HUES64 (cell line): ENCODE measurements around the gene TAF1C.
"Not testable (repeated sequence)": the region's sequence is repeated elsewhere in the genome, so short reads cannot be mapped to it uniquely, and the experiment has no call there.

ENCODE experiments used
- H3K27ac ChIP-seq: 2 replicates; pipeline ENCODE4 v1.7.0; 2013; ENCODE audit warnings: low read depth, low read length, inconsistent platforms
- H3K27me3 ChIP-seq: 2 replicates; pipeline ENCODE4 v1.6.1; 2013; ENCODE audit warnings: mild to moderate bottlenecking, low read length; ENCODE audit not compliant: insufficient read depth
- H3K36me3 ChIP-seq: 2 replicates; pipeline ENCODE4 v1.6.1; 2013; ENCODE audit warnings: mild to moderate bottlenecking, low read length; ENCODE audit not compliant: insufficient read depth
- H3K4me1 ChIP-seq: 2 replicates; pipeline ENCODE4 v1.6.1; 2013; ENCODE audit warnings: mild to moderate bottlenecking, low read length, moderate library complexity; ENCODE audit not compliant: insufficient read depth
- H3K4me3 ChIP-seq: 2 replicates; pipeline ENCODE4 v1.5.1; 2013; ENCODE audit warnings: mild to moderate bottlenecking, low read length, moderate library complexity
- H3K9ac ChIP-seq: 2 replicates; pipeline ENCODE4 v1.6.1; 2013; ENCODE audit warnings: mild to moderate bottlenecking, low read depth, low read length
- H3K9me3 ChIP-seq: 2 replicates; pipeline ENCODE4 v1.6.1; 2013; ENCODE audit warnings: low read depth, low read length; ENCODE audit not compliant: insufficient read depth
- WGBS: fragments of 150-250, 120-280 bp; methylation state at CpG from one replicate; pipeline ENCODE4 v1.1.7; 2013; ENCODE audit warnings: missing lambda C conversion rate; 5-methylcytosine and 5-hydroxymethylcytosine counted together

The TAF1C gene

DNA sequence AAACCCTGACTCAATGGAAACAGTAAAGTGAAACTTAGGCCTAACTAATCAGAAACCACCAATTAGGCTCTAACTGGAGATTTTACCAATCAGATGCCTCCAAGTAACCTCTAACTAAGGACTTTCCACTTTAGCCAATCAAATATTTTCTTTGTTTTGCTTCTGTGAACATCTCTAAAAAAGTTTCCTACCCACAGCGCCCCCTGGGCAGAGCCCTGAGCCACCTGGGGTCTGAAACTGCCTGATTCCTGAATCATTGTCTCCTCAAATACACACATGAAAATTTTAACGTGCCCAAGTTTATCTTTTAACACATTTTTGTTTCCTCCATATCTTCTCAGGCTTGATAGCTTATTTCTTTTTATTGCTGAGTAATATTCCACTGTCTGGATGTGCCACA is 23.1 kb upstream of the TAF1C start:
- Histone ChIP-seq H3K27me3 (no peaks in the 10 kb centered on the region), H3K36me3 (no peaks in the 10 kb centered on the region), H3K9ac (no peak overlapping the region), H3K4me3 (no peak overlapping the region), H3K27ac (no peak overlapping the region), H3K9me3 (no peaks in the 10 kb centered on the region), H3K4me1 (no peaks in the 10 kb centered on the region; the same call in 1 of the 2 replicates)
- WGBS, result 78% methylated on average over 2 of the region's 2 CpGs

DNA sequence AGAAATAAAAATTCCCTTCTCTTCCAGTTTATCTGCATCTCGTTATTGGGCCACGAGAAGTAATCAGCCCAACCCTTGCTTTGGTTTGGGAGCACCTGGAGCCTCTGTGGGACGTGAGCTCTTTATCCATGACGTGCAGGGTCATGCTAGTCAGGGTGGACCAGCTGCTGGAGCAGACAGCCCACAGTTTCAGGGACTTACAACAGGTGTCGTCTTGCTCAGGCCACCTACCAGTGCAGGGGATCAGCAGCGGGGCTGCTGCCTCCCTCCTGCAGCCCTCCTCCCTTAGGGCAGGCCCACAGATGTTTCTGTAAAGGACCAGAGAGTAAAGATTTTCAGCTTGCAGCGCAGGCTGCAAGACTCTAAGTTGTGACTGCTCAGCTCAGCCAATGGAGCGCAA is 21.0 kb upstream of the TAF1C start:
- Histone ChIP-seq H3K4me3 (no peak overlapping the region), H3K27ac (no peak overlapping the region), H3K9ac (no peak overlapping the region), H3K4me1 (no peaks in the 10 kb centered on the region; the same call in 1 of the 2 replicates), H3K27me3 (no peaks in the 10 kb centered on the region), H3K9me3 (no peaks in the 10 kb centered on the region), H3K36me3 (no peaks in the 10 kb centered on the region)
- WGBS, result 74% methylated on average over 8 of the region's 8 CpGs

DNA sequence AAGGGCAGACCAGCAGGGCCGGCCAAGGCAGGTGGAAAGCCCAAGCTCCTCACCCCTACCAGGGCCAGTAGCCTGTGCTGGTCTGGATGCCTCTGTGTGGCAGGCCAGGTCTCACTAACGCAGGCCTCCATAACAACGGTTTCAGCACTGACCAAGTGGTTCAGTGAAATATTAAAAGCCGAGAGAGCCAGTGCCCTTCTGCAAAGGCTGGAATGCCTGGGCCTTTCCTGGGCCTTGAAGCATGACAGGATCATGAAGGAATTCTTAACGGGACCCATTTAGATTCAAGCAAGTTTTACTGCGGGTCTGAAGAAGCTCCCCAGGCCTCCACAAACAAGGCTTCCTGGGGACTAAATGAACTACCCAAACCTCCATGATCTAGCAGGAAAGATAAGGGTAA is 20.4 kb upstream of the TAF1C start:
- no peaks in the 10 kb centered on the region for H3K9me3 ChIP-seq
- no peaks in the 10 kb centered on the region; the same call in 1 of the 2 replicates for H3K4me1 ChIP-seq
- H3K36me3 ChIP-seq, result no peaks in the 10 kb centered on the region
- no peak overlapping the region for H3K27ac ChIP-seq
- 65% methylated on average over 6 of the region's 6 CpGs for WGBS
- no peak overlapping the region for H3K4me3 ChIP-seq
- H3K27me3 ChIP-seq, result no peaks in the 10 kb centered on the region
- no peak overlapping the region for H3K9ac ChIP-seq

DNA sequence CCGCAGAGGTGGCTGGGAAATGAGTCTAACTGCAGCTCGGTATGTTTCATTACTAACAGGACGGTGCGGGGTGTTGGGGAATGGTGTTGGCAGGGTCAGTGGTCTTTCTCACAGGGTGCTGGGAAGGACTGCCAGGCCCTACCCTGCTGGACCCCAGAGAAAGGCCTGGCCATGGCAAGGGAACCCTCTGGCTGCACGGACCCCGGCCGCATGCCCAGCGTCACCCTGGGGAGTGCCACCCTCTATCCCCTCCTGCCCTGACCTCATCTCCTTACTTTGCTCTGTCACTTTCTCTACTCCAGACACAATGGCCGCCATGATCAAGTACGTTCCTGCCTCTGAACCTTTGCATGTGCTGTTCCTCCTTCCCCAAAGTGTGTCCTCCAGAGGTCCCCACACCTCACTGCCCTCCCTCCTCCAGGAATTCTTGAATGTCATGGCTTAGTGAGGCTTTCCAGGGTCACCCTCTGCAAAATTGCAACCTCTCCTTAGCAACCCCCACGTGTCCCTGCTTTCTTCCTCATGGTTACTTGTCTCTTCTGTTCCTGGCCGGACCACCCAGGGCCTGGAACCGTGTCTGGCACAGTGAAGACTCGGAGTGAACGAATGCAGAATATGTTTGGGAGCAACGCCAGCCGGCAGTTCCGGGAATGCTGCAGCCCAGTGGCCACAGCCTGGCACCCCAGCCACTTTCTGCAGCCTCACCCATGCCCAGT is 19.3 kb upstream of the TAF1C start:
- no peaks in the 10 kb centered on the region for H3K36me3 ChIP-seq
- no peaks in the 10 kb centered on the region; the same call in 1 of the 2 replicates for H3K4me1 ChIP-seq
- H3K4me3 ChIP-seq, result no peak overlapping the region
- 94% methylated on average over 18 of the region's 18 CpGs for WGBS
- H3K27me3 ChIP-seq, result no peaks in the 10 kb centered on the region
- H3K9ac ChIP-seq, result no peak overlapping the region
- H3K9me3 ChIP-seq, result no peaks in the 10 kb centered on the region
- no peak overlapping the region for H3K27ac ChIP-seq

DNA sequence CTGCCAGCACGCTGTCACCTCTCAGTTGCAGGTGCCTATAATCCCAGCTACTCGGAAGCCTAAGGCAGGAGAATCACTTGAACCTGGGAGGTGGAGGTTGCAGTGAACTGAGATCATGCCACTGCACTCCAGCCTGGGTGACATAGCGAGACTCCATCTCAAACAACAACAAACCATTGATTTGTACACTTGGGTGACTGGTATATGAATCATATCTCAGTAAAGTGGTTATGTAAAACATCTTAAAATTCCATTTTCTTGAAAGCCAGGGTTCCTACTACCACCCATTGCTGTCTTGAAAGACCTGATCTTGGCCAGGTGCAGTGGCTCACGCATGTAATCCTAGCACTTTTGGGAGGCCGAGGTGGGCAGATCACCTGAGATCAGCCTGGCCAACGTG is 18.3 kb upstream of the TAF1C start:
- WGBS, result 96% methylated on average over 5 of the region's 6 CpGs
- not testable (repeated sequence) for H3K27me3 ChIP-seq, H3K4me3 ChIP-seq, H3K9ac ChIP-seq, H3K27ac ChIP-seq, H3K4me1 ChIP-seq, H3K36me3 ChIP-seq, H3K9me3 ChIP-seq

DNA sequence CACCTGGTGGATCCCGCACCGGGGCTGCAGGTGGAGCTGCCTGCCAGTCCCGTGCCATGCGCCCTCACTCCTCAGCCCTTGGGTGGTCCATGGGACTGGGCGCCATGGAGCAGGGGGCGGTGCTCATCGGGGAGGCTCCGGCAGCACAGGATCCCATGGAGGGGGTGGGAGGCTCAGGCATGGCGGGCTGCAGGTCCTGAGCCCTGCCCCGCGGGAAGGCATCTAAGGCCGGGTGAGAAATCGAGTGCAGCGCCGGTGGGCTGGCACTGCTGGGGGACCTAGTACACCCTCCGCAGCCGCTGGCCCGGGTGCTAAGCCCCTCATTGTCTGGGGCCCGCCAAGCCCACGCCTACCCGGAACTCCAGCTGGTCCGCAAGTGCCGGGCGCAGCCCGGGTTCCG is 17.7 kb upstream of the TAF1C start:
- not testable (repeated sequence) for H3K9me3 ChIP-seq, H3K4me3 ChIP-seq, H3K4me1 ChIP-seq, H3K9ac ChIP-seq, H3K27me3 ChIP-seq, H3K27ac ChIP-seq, H3K36me3 ChIP-seq
- WGBS, result 93% methylated on average over 26 of the region's 26 CpGs

DNA sequence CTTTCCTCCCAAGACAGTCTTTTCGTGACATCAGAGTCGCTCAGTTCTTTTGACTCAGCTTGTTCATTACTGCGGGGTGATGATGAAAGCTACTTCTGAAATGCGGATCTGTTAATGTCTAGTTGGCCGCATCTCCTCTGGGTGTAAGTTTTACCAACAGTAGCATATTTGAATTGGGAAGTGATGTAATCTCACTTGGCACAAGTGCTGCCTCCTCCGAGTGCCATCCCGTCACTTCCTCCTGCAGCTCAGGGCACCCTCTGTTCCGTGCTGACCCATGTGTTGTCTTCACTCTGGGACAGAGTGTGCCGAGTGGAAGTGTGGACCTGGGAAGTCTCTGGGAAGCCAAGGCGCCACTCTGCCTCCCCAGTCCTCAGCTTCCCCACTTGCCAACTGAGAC is 13.0 kb upstream of the TAF1C start:
- H3K9ac ChIP-seq, result no peak overlapping the region
- no peak overlapping the region for H3K27ac ChIP-seq
- no peaks in the 10 kb centered on the region for H3K4me1 ChIP-seq
- no peaks in the 10 kb centered on the region for H3K27me3 ChIP-seq
- 95% methylated on average over 10 of the region's 10 CpGs for WGBS
- no peaks in the 10 kb centered on the region for H3K36me3 ChIP-seq
- no peaks in the 10 kb centered on the region for H3K9me3 ChIP-seq
- H3K4me3 ChIP-seq, result no peak overlapping the region

DNA sequence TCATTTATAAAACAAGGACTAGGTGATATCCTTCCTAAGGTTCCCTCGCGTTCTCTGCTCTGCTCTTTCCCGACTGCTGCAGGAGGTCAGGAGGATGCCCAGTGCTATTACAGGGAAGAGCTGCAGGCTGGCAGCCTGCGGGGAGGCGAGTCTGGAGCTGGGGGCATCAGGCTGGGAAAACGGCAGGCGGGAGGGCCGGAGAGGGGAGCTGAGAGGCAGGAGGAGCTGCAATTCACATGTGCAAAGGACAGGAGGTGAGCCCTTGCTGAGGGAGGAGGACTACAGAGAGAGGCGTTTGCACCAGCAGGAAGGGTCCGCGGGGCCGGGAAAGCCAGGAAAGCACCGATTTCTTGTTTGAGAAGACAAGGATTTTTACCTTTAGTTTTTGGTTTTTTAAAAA is 12.2 kb upstream of the TAF1C start:
- no peaks in the 10 kb centered on the region for H3K9me3 ChIP-seq
- H3K9ac ChIP-seq, result no peak overlapping the region
- H3K4me1 ChIP-seq, result no peaks in the 10 kb centered on the region
- H3K4me3 ChIP-seq, result no peak overlapping the region
- no peaks in the 10 kb centered on the region for H3K36me3 ChIP-seq
- no peaks in the 10 kb centered on the region for H3K27me3 ChIP-seq
- H3K27ac ChIP-seq, result no peak overlapping the region
- WGBS, result 48% methylated on average over 13 of the region's 13 CpGs

DNA sequence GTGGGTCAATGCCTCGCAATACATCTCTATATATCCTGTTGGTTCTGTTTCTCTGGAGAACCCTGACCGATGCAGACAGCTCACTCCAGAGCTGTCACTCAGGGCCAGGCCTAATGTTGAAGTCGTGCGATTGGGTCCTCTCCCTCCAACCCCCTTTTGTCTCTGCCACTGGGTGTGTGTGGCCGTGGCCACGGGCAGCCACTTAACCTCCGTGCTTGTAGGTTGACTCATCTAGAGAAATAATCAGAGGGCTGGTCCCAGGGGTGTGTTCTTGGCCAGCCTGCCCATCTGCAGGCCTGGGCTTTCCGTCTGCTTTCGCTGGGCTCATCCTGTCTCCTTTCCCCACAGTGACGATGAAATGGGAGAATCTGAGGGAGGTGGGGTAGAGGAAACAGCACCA is 11.5 kb upstream of the TAF1C start:
- Histone ChIP-seq H3K27me3 (no peaks in the 10 kb centered on the region), H3K36me3 (no peaks in the 10 kb centered on the region), H3K27ac (no peak overlapping the region), H3K9ac (no peak overlapping the region), H3K4me1 (no peaks in the 10 kb centered on the region), H3K9me3 (no peaks in the 10 kb centered on the region), H3K4me3 (no peak overlapping the region)
- WGBS, result 86% methylated on average over 10 of the region's 10 CpGs

DNA sequence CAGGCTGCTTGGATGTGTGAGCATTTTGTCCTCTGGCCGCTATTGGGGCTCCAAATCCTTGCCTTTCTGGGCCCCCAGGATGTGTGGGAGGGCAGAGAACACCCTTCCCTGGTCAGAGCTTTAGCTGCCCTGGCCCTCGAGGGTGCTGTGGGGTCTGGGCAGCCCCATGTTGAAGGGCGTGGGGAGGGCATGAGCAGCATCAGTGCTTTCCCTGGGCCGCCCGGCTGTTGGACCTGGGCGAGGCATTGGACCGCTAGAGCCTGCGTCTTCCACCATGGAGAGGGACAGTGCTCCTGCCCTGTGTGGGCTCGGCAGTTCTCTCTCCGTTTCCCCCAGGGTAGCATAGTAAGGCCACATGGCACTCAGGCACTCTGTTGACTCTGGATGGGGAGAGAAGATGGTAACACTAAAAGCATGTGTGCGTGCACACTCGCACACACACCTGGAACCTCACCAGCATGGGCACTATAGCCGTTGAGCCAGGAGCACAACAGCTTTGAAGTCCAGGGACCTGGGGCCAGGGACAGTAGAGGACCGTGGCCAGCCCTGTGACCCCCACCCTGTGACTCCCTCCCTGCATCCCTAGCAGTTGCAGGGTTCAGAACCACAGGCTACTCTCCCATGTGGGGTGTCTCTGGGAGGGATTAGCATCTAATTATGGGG is 10.7 kb upstream of the TAF1C start:
- Histone ChIP-seq H3K9me3 (no peaks in the 10 kb centered on the region), H3K27me3 (no peaks in the 10 kb centered on the region), H3K9ac (no peak overlapping the region), H3K4me3 (no peak overlapping the region), H3K36me3 (no peaks in the 10 kb centered on the region), H3K27ac (no peak overlapping the region), H3K4me1 (no peaks in the 10 kb centered on the region)
- WGBS, result 95% methylated on average over 14 of the region's 14 CpGs

DNA sequence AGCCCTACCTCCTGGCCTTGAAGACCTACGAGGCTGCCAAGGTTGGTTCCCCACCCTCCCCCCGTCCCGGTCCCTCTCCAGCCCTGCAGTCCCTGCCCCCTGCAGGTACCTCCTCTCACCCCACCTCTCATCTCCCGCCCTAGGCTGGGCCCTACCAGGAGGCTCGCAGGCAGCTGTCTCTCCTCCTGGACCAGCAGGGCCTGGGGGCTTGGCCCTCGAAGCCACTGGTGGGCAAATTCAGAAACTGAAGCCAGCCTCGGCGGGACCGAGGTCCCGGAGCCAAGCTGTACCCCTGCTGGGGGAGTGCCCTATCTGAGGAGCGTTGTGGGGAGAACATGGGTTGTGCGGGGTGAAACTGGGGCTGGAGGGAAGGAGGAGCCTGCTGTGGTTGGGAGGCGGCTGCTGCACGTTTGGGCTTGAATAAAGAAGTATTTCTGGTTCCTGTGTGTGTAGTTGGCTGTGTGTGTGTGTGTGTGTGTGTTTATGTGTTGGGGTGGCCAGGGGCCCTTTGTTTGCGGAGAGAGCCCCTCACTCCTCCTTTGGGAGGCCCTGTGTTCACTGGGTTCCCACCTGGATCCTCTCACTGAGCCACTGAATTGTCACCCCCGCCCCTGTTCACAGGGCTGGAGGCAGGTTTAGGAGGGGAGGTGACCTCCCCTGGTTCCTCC is 10.0 kb upstream of the TAF1C start:
- Histone ChIP-seq H3K27ac (no peak overlapping the region), H3K9me3 (no peaks in the 10 kb centered on the region), H3K4me3 (no peak overlapping the region), H3K9ac (no peak overlapping the region), H3K27me3 (no peaks in the 10 kb centered on the region), H3K36me3 (no peaks in the 10 kb centered on the region), H3K4me1 (no peaks in the 10 kb centered on the region)
- WGBS, result 72% methylated on average over 16 of the region's 16 CpGs
